ENCODE data around the gene HAAO. TPM values are rescaled to one million over a fixed set of nuclear protein-coding genes. Genes with fewer than 3 reads are reported as not detected.

The HAAO gene
- total RNA-seq, 1 experiment from 2014 or later, result not detected

DNA sequence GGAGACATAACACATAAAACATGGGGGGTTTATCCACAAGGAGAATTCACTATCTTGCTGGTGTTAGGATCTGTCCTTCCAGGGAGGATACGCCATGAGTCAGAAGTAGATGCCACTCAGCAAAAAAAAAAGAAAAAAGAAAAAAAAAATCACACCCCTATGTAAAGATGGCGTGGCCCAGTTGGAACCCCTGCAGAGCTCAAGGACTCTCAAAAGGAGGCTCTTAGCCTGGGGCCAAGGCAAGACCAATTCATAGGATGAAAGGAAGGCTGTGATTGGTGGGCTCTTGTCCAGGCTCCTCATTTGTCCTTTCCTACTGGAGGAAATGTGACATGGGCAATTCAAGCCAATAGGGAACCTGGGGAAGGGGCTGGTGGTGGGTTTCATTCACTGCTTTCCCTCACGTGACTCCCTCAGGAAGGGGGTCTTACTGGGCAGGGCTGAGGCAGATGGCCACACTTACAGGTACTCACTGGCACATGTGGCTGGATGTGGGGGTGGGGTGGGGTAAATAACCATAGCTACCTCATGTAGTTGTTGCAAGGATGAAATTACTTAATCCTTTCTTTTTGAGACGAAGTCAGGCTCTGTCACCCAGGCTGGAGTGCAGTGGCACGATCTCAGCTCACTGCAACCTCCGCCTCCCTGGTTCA, 38.7 kb upstream of the HAAO start:
- no TSS peak for BruUV-seq (replicated peaks)
- ATAC-seq, result no peak
- DNase-seq, result no peak
- no peak overlapping the region for H3K4me2 ChIP-seq (ENCODE audit: low read length)
- POLR2A ChIA-PET (ENCODE audit: unreplicated experiment), result no interaction called here
- no peaks in the 10 kb centered on the region for H3K9me3 ChIP-seq (ENCODE audit: low read length)
- H3K4me3 ChIP-seq (ENCODE audit: low read length), result no peak overlapping the region
- TF ChIP-seq EZH2 (IDR thresholded peaks at IDR 0.05; ENCODE audit: low read length, unreplicated experiment), result no peak
- TF ChIP-seq EZH2phosphoT487 (IDR thresholded peaks at IDR 0.05; ENCODE audit: borderline replicate concordance, low read length), result no peak
- TF ChIP-seq, protein P1, sequence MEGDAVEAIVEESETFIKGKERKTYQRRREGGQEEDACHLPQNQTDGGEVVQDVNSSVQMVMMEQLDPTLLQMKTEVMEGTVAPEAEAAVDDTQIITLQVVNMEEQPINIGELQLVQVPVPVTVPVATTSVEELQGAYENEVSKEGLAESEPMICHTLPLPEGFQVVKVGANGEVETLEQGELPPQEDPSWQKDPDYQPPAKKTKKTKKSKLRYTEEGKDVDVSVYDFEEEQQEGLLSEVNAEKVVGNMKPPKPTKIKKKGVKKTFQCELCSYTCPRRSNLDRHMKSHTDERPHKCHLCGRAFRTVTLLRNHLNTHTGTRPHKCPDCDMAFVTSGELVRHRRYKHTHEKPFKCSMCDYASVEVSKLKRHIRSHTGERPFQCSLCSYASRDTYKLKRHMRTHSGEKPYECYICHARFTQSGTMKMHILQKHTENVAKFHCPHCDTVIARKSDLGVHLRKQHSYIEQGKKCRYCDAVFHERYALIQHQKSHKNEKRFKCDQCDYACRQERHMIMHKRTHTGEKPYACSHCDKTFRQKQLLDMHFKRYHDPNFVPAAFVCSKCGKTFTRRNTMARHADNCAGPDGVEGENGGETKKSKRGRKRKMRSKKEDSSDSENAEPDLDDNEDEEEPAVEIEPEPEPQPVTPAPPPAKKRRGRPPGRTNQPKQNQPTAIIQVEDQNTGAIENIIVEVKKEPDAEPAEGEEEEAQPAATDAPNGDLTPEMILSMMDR (conservative IDR thresholded peaks at IDR 0.05; ENCODE audit: low read depth, low read length), result no peak
- no peak overlapping the region for H3K27ac ChIP-seq (ENCODE audit: low read length)
- no peak overlapping the region for H2AFZ ChIP-seq (ENCODE audit: low read length)
- no peaks in the 10 kb centered on the region for H3K79me2 ChIP-seq (ENCODE audit: low read length)
- no peaks in the 10 kb centered on the region for H3K36me3 ChIP-seq (ENCODE audit: low read depth, low read length)
- no peaks in the 10 kb centered on the region for H3K9me2 ChIP-seq (replicated peaks; ENCODE audit: low read length)
- no peak overlapping the region for H3K9ac ChIP-seq (ENCODE audit: low read length)
- no peaks in the 10 kb centered on the region for H4K20me1 ChIP-seq (ENCODE audit: low read length)
- intact Hi-C loops (cut with micrococcal nuclease), result no loop called here
- H3K4me1 ChIP-seq (ENCODE audit: insufficient read depth, low read length), result peaks cover 19% of the 10 kb centered on the region
- H3K27me3 ChIP-seq (ENCODE audit: low read length), result no peaks in the 10 kb centered on the region
- CTCF ChIA-PET, result no interaction called here
- H3F3A ChIP-seq (ENCODE audit: low read length, unreplicated experiment), result no peaks in the 10 kb centered on the region

DNA sequence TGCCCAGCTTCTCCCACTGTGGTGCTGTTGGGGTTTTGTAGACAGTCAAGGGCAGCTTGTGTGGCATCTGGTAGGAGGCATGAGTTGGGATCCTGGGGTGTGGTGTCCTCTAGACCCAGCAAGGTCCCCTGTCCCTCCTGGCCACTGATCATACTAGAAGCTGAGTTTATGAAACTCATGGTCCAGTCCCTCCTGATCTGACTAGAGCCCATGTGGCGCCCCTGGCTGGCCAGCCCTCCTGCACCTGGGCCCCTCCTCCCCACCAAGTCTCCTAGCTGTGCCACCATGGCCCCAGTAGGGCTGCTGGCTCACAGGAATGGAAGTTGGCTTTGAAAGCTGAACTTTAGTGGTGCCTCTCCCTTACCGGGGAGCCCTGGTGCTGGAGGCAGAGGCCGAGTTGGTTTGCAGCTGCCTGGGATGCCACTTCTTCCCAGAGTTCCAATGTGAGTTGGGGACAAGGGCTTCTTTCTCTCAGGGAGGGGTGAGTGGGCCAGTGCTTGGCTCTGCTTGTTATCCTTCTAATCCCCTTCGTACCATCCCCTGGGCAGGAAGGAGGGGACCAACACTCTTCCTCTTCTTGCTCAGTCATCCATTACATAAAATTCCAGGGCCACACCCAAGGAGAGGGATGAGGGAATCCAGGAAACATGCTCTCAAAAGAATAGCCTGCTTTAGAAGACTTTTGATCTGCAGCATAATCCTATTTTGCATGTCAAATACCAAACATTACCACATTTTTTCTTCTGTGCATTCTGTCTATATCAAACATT, 37.5 kb upstream of the HAAO start:
- H3K4me1 ChIP-seq (ENCODE audit: insufficient read depth, low read length), result peaks cover 12% of the 10 kb centered on the region
- no peaks in the 10 kb centered on the region for H3K36me3 ChIP-seq (ENCODE audit: low read depth, low read length)
- no peaks in the 10 kb centered on the region for H3K9me3 ChIP-seq (ENCODE audit: low read length)
- TF ChIP-seq, protein P1 (conservative IDR thresholded peaks at IDR 0.05; ENCODE audit: low read depth, low read length), result no peak
- TF ChIP-seq EZH2phosphoT487 (IDR thresholded peaks at IDR 0.05; ENCODE audit: borderline replicate concordance, low read length) (no peak), EZH2 (IDR thresholded peaks at IDR 0.05; ENCODE audit: low read length, unreplicated experiment) (no peak)
- ChIA-PET CTCF (interaction anchor here (0.6 kb wide), 1 partner anchor 40 kb away, joined by 3 read pairs; no protein-coding TSS in a partner anchor), POLR2A (ENCODE audit: unreplicated experiment) (no interaction called here)
- DNase-seq, result peak; percentile 28
- intact Hi-C loops (cut with micrococcal nuclease), result loop anchor here (5.0 to 10.0 kb wide), 3 partner anchors 395 to 777 kb away; partner anchors contain the start of gene ZFP36L2
- ATAC-seq, result no peak
- H3K9ac ChIP-seq (ENCODE audit: low read length), result no peak overlapping the region
- no peak overlapping the region for H3K4me2 ChIP-seq (ENCODE audit: low read length)
- no peaks in the 10 kb centered on the region for H4K20me1 ChIP-seq (ENCODE audit: low read length)
- H3K27me3 ChIP-seq (ENCODE audit: low read length), result no peaks in the 10 kb centered on the region
- H3K27ac ChIP-seq (ENCODE audit: low read length), result no peak overlapping the region
- H3K4me3 ChIP-seq (ENCODE audit: low read length), result no peak overlapping the region
- H2AFZ ChIP-seq (ENCODE audit: low read length), result 0 out of 2 replicates have a peak overlapping the region, but pooled peaks have one; percentile 24
- no peaks in the 10 kb centered on the region for H3K9me2 ChIP-seq (replicated peaks; ENCODE audit: low read length)
- H3F3A ChIP-seq (ENCODE audit: low read length, unreplicated experiment), result no peaks in the 10 kb centered on the region
- no TSS peak for BruUV-seq (replicated peaks)
- H3K79me2 ChIP-seq (ENCODE audit: low read length), result no peaks in the 10 kb centered on the region
